Colonic mucosa (tissue), 4 donors: ENCODE measurements around the gene C2CD4D. TPM values are rescaled to one million over a fixed set of nuclear protein-coding genes. Genes with fewer than 3 reads are reported as not detected.

Experiments
- DNase-seq: peaks from one replicate; pipeline ENCODE4 v3.0.0-alpha.2; 2020
- H3K27ac ChIP-seq: fragments of 200-600 bp; one replicate; pipeline ENCODE4 v1.8.0; 2021
- H3K27me3 ChIP-seq: fragments of 200-600 bp; one replicate; pipeline ENCODE4 v1.8.0; 2021
- H3K36me3 ChIP-seq: fragments of 200-600 bp; one replicate; pipeline ENCODE4 v1.8.0; 2021
- H3K4me1 ChIP-seq: fragments of 200-600 bp; one replicate; pipeline ENCODE4 v1.8.0; 2021; ENCODE audit warnings: mild to moderate bottlenecking
- H3K4me3 ChIP-seq: fragments of 200-600 bp; one replicate; pipeline ENCODE4 v1.8.0; 2021
- H3K9ac ChIP-seq, 2 donors: one replicate each; pipeline ENCODE4 v1.7.0; 2013; ENCODE audit warnings: control low read depth in 2 of 2, low read depth in 2 of 2, low read length in 2 of 2
- H3K9me3 ChIP-seq: fragments of 200-600 bp; one replicate; pipeline ENCODE4 v1.8.0; 2021
- intact Hi-C: fragments of 100-400 bp; cut with DNase I; formaldehyde crosslinking; loops from one replicate; pipeline ENCODE4 v1.14.1; 2022
- total RNA-seq, 2 donors: library from RNA; stranded (reverse); fragmentation: NEBNext Ultra II Directional in 1 of 2; extraction: Animal tissue kit (Norgen Biotek cat#: 25700) in 1 of 2; gene quantifications; one replicate each; pipeline ENCODE4 v1.2.1, GENCODE V29; 2021
- TF ChIP-seq, protein P1 (sequence below): fragments of 200-600 bp; IDR thresholded peaks from one replicate; pipeline ENCODE4 v1.8.0; 2022; ENCODE audit warnings: antibody characterized with exemption, mild to moderate bottlenecking
- donor health status: healthy.
- donor health status: DM: no; HTN: no; CAD: no.
- donor health status: DM: no; HTN: no; CAD: no.

The C2CD4D gene
- total RNA-seq, 2 donors from 2014 or later, result 0.85 to 1.6 TPM

- H3K27me3 ChIP-seq, result no peaks in the 10 kb centered on the region
- H3K4me1 ChIP-seq, result no peaks in the 10 kb centered on the region
- no peaks in the 10 kb centered on the region for H3K9me3 ChIP-seq
- no peak overlapping the region for H3K4me3 ChIP-seq
- H3K9ac ChIP-seq, result no peak overlapping the region
- H3K27ac ChIP-seq, result no peak overlapping the region
- TF ChIP-seq, protein P1, sequence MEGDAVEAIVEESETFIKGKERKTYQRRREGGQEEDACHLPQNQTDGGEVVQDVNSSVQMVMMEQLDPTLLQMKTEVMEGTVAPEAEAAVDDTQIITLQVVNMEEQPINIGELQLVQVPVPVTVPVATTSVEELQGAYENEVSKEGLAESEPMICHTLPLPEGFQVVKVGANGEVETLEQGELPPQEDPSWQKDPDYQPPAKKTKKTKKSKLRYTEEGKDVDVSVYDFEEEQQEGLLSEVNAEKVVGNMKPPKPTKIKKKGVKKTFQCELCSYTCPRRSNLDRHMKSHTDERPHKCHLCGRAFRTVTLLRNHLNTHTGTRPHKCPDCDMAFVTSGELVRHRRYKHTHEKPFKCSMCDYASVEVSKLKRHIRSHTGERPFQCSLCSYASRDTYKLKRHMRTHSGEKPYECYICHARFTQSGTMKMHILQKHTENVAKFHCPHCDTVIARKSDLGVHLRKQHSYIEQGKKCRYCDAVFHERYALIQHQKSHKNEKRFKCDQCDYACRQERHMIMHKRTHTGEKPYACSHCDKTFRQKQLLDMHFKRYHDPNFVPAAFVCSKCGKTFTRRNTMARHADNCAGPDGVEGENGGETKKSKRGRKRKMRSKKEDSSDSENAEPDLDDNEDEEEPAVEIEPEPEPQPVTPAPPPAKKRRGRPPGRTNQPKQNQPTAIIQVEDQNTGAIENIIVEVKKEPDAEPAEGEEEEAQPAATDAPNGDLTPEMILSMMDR, result no peak
- no peak for DNase-seq
- intact Hi-C loops, result no loop called here
- H3K36me3 ChIP-seq, result no peaks in the 10 kb centered on the region
Observed at GRCh38 chr1:151803915-151804314, 35.7 kb downstream of the C2CD4D start.

DNA sequence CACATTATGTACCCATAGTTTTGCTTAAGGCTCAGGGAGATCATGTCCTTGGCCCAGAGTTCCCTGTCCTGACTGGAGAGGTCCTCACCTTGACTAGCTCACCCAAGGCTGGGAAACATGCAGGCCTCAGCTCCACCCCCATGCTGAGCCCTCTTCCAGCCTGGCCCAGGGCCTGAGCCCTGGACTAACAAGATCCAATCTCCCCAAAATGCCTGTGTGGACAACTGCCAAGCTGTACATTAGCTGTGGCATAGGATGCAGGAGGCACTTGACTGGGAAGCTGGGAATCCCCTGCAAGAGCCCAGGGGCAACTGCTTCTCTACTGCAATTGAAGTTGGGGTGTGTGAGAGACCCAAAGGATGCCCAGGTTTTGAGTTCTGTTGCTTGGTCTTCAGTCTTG, 36.5 kb downstream of the C2CD4D start:
- H3K36me3 ChIP-seq, result no peaks in the 10 kb centered on the region
- no peak overlapping the region for H3K27ac ChIP-seq
- no peaks in the 10 kb centered on the region for H3K27me3 ChIP-seq
- H3K4me3 ChIP-seq, result no peak overlapping the region
- TF ChIP-seq, protein P1, result no peak
- H3K9ac ChIP-seq, result no peak overlapping the region
- no peaks in the 10 kb centered on the region for H3K4me1 ChIP-seq
- DNase-seq, result no peak
- H3K9me3 ChIP-seq, result no peaks in the 10 kb centered on the region
- intact Hi-C loops, result no loop called here

DNA sequence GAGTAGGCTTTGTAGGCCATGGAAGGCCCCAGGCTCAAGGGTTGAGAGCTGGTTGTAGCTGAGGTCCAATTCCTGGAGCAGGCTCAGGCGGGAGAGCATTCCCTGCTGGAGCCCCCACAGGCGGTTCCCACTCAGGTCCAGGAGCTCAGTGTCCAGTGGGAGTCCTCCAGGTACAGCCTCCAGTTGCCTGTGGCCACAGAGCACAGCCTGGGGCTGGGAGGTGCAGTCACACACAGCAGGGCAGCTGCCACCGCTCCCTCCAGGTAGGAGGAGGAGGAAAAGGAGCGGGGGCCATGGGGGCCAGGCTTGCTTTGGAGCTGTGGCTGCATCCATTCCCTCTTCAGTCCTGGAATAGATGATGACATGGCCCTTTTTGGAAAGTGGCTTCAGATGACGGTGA, 37.2 kb downstream of the C2CD4D start:
- DNase-seq, result no peak
- H3K9me3 ChIP-seq, result no peaks in the 10 kb centered on the region
- TF ChIP-seq, protein P1, result no peak
- no peak overlapping the region for H3K27ac ChIP-seq
- H3K27me3 ChIP-seq, result no peaks in the 10 kb centered on the region
- intact Hi-C loops, result no loop called here
- H3K9ac ChIP-seq, result no peak overlapping the region
- H3K4me3 ChIP-seq, result no peak overlapping the region
- no peaks in the 10 kb centered on the region for H3K36me3 ChIP-seq
- H3K4me1 ChIP-seq, result no peaks in the 10 kb centered on the region

DNA sequence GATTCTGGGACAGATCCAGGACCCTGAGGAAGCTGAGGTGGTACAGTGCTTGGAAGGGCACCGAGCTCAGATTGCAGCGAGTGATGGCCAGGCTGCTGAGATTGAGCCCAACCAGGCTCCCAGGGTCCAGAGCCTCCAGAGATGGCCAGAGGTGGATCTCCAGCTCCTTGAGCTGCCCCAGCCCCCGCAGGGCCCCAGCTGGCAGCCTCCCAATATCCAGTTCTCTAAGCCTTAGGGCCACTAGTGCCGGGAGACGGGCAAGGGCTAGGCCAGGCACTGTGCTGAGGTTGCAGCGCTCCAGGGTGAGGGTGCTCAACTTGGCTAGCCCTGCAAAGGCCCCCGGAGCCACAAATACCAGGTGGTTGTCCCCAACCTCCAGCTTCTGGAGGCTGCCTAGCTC, 37.8 kb downstream of the C2CD4D start:
- no peak for DNase-seq
- TF ChIP-seq, protein P1, result no peak
- H3K9me3 ChIP-seq, result no peaks in the 10 kb centered on the region
- H3K4me3 ChIP-seq, result no peak overlapping the region
- no peaks in the 10 kb centered on the region for H3K27me3 ChIP-seq
- no peak overlapping the region for H3K9ac ChIP-seq
- intact Hi-C loops, result no loop called here
- H3K27ac ChIP-seq, result no peak overlapping the region
- H3K4me1 ChIP-seq, result no peaks in the 10 kb centered on the region
- H3K36me3 ChIP-seq, result no peaks in the 10 kb centered on the region

GRCh38 chr1:151801310-151801820, 38.3 kb downstream of the C2CD4D start:
- Histone ChIP-seq H3K4me1 (no peaks in the 10 kb centered on the region), H3K27me3 (no peaks in the 10 kb centered on the region), H3K27ac (no peak overlapping the region), H3K9me3 (no peaks in the 10 kb centered on the region), H3K36me3 (no peaks in the 10 kb centered on the region), H3K4me3 (no peak overlapping the region), H3K9ac (no peak overlapping the region)
- intact Hi-C loops, result no loop called here
- no peak for DNase-seq
- TF ChIP-seq, protein P1, result no peak
